ENCODE data around the gene WWOX. TPM values are rescaled to one million over a fixed set of nuclear protein-coding genes. Genes with fewer than 3 reads are reported as not detected.

Gene WWOX
- total RNA-seq, 2 experiments from 2014 or later = 19.1 to 23.7 TPM

GRCh38 chr16:78213751-78214150, 114.3 kb downstream of the WWOX start:
- no peak overlapping the region for H3K27ac Mint-ChIP-seq
- POLR2A ChIA-PET = no interaction called here
- intact Hi-C loops (cut with micrococcal nuclease) = no loop called here
- no peak overlapping the region for H3K4me3 Mint-ChIP-seq
- no peak for TF ChIP-seq CTCF (IDR thresholded peaks at IDR 0.05)
- ATAC-seq = no peak
- no peaks in the 10 kb centered on the region for H3K4me1 Mint-ChIP-seq (ENCODE audit: low read depth)
- no peaks in the 10 kb centered on the region for H3K27me3 Mint-ChIP-seq
- CTCF ChIA-PET = no interaction called here
- no peaks in the 10 kb centered on the region for H3K9me3 Mint-ChIP-seq
- no peak for DNase-seq
- H3K36me3 Mint-ChIP-seq (ENCODE audit: low read depth) = no peaks in the 10 kb centered on the region

- POLR2A ChIA-PET = no interaction called here
- no peaks in the 10 kb centered on the region for H3K27me3 Mint-ChIP-seq
- DNase-seq = no peak
Measured at GRCh38 chr16:78215222-78215621, 115.8 kb downstream of the WWOX start.

GRCh38 chr16:78216166-78216745, 116.8 kb downstream of the WWOX start:
- Mint-ChIP-seq H3K4me1 (ENCODE audit: low read depth) (no peaks in the 10 kb centered on the region), H3K27ac (no peak overlapping the region), H3K9me3 (no peaks in the 10 kb centered on the region), H3K36me3 (ENCODE audit: low read depth) (no peaks in the 10 kb centered on the region), H3K4me3 (no peak overlapping the region), H3K27me3 (no peaks in the 10 kb centered on the region)
- ChIA-PET CTCF (no interaction called here), POLR2A (no interaction called here)
- intact Hi-C loops (cut with micrococcal nuclease) = no loop called here
- no peak for ATAC-seq
- no peak for TF ChIP-seq CTCF (IDR thresholded peaks at IDR 0.05)
- DNase-seq = no peak

More at GRCh38 chr16:78215222-78215621, 115.8 kb downstream of the WWOX start:
- CTCF ChIA-PET = no interaction called here
- Mint-ChIP-seq H3K4me1 (ENCODE audit: low read depth) (no peaks in the 10 kb centered on the region), H3K27ac (no peak overlapping the region), H3K4me3 (no peak overlapping the region), H3K9me3 (no peaks in the 10 kb centered on the region), H3K36me3 (ENCODE audit: low read depth) (no peaks in the 10 kb centered on the region)
- ATAC-seq = no peak
- no peak for TF ChIP-seq CTCF (IDR thresholded peaks at IDR 0.05)
- intact Hi-C loops (cut with micrococcal nuclease) = no loop called here

- no peaks in the 10 kb centered on the region for H3K9me3 Mint-ChIP-seq
- no peak overlapping the region for H3K27ac Mint-ChIP-seq
- H3K36me3 Mint-ChIP-seq (ENCODE audit: low read depth) = no peaks in the 10 kb centered on the region
- ChIA-PET CTCF (interaction anchor here (1.8 kb wide), 1 partner anchor 18 kb away, joined by 7 read pairs; no protein-coding TSS in a partner anchor), POLR2A (no interaction called here)
- DNase-seq = no peak
- H3K4me3 Mint-ChIP-seq = no peak overlapping the region
- TF ChIP-seq CTCF (IDR thresholded peaks at IDR 0.05) = no peak
- intact Hi-C loops (cut with micrococcal nuclease) = no loop called here
- ATAC-seq = no peak
- no peaks in the 10 kb centered on the region for H3K27me3 Mint-ChIP-seq
- no peaks in the 10 kb centered on the region for H3K4me1 Mint-ChIP-seq (ENCODE audit: low read depth)
Measured at GRCh38 chr16:78217276-78217675, 117.8 kb downstream of the WWOX start.

- Mint-ChIP-seq H3K9me3 (no peaks in the 10 kb centered on the region), H3K36me3 (ENCODE audit: low read depth) (no peaks in the 10 kb centered on the region), H3K27ac (no peak overlapping the region), H3K27me3 (no peaks in the 10 kb centered on the region), H3K4me3 (no peak overlapping the region), H3K4me1 (ENCODE audit: low read depth) (no peaks in the 10 kb centered on the region)
- no peak for ATAC-seq
- ChIA-PET CTCF (interaction anchor here (1.8 kb wide), 1 partner anchor 17 kb away, joined by 7 read pairs; no protein-coding TSS in a partner anchor), POLR2A (no interaction called here)
- intact Hi-C loops (cut with micrococcal nuclease) = no loop called here
- TF ChIP-seq CTCF (IDR thresholded peaks at IDR 0.05) = no peak
- DNase-seq = no peak
Measured at GRCh38 chr16:78218279-78218678, 118.8 kb downstream of the WWOX start.

All from activated CD8-positive, alpha-beta T cell treated with anti-CD3 and anti-CD28 coated beads for 36 hours (primary cell).